B cell (primary cell): ENCODE data around the gene DCN.

Source experiments
- CTCF ChIP-seq: fragments of 200-600 bp; IDR thresholded peaks from one replicate; pipeline ENCODE4 v1.8.0; 2022; ENCODE audit warnings: antibody characterized with exemption, mild to moderate bottlenecking
- EZH2 ChIP-seq: IDR thresholded peaks from 2 replicates; pipeline ENCODE4 v1.6.1; 2012; ENCODE audit warnings: borderline replicate concordance, low read depth, mild to moderate bottlenecking, moderate library complexity, low read length; ENCODE audit not compliant: insufficient read depth, poor library complexity, severe bottlenecking

GRCh38 chr12:91173124-91173523 is 9.5 kb downstream of the DCN start:
- TF ChIP-seq CTCF (no peak), EZH2 (no peak)
